Mesenchymal stem cell (in vitro differentiated cells and primary cell): ENCODE data around the gene CYTH3.

Experiments
- DNase-seq: peaks from one replicate; pipeline ENCODE4 v3.0.0-alpha.2; 2013
- H2AFZ ChIP-seq: one replicate; pipeline ENCODE4 v1.6.1; 2013; ENCODE audit warnings: low read depth, mild to moderate bottlenecking, control low read depth, inconsistent platforms, low read length, moderate library complexity
- H2AK5ac ChIP-seq: 2 replicates; pipeline ENCODE4 v1.6.1; 2013; ENCODE audit warnings: low read length, moderate library complexity, mild to moderate bottlenecking, inconsistent platforms; ENCODE audit not compliant: severe bottlenecking
- H2BK120ac ChIP-seq: one replicate; pipeline ENCODE4 v1.6.1; 2013; ENCODE audit warnings: low read depth, mild to moderate bottlenecking, inconsistent platforms, low read length, moderate library complexity
- H2BK12ac ChIP-seq, 2 experiments: one replicate each; pipeline ENCODE4 v1.6.1; 2013; ENCODE audit warnings: inconsistent platforms in 2 of 2, low read length in 2 of 2, mild to moderate bottlenecking in 2 of 2, moderate library complexity in 2 of 2, control low read depth in 1 of 2
- H2BK15ac ChIP-seq: one replicate; pipeline ENCODE4 v1.6.1; 2013; ENCODE audit warnings: mild to moderate bottlenecking, low read depth, inconsistent platforms; ENCODE audit not compliant: poor library complexity, severe bottlenecking
- H2BK5ac ChIP-seq: 2 replicates; pipeline ENCODE4 v1.6.1; 2013; ENCODE audit warnings: low read depth, mild to moderate bottlenecking, low read length, control low read depth, inconsistent platforms; ENCODE audit not compliant: poor library complexity, severe bottlenecking
- H3K14ac ChIP-seq, 2 experiments: one replicate each; pipeline ENCODE4 v1.6.1; 2013; ENCODE audit warnings: inconsistent platforms in 2 of 2, low read length in 2 of 2, control low read depth in 1 of 2, mild to moderate bottlenecking in 1 of 2, moderate library complexity in 1 of 2
- H3K18ac ChIP-seq, 2 experiments: one replicate each; pipeline ENCODE4 v1.6.1; 2013; ENCODE audit warnings: inconsistent platforms in 2 of 2, low read length in 2 of 2, control low read depth in 1 of 2, low read depth in 1 of 2, mild to moderate bottlenecking in 1 of 2
- H3K23ac ChIP-seq, 2 experiments: one replicate each; pipeline ENCODE4 v1.6.1; 2013; ENCODE audit warnings: inconsistent platforms in 2 of 2, low read length in 2 of 2, mild to moderate bottlenecking in 2 of 2, moderate library complexity in 2 of 2, control low read depth in 1 of 2
- H3K27ac ChIP-seq: 2 replicates; pipeline ENCODE4 v1.5.1; 2013; ENCODE audit warnings: mild to moderate bottlenecking, moderate library complexity, low read length, control low read depth, inconsistent platforms; ENCODE audit not compliant: poor library complexity, severe bottlenecking
- H3K27me3 ChIP-seq, 2 experiments: 2 replicates each; pipeline versions ENCODE4 v1.6.1 to v1.7.0; 2013; ENCODE audit warnings: low read length in 2 of 2, mild to moderate bottlenecking in 2 of 2, moderate library complexity in 2 of 2, control low read depth in 1 of 2, inconsistent platforms in 1 of 2; ENCODE audit not compliant: control insufficient read depth in 1 of 2, insufficient read depth in 1 of 2
- H3K36me3 ChIP-seq, 2 experiments: 2 replicates each; pipeline versions ENCODE4 v1.6.1 to v1.7.0; 2013; ENCODE audit warnings: low read length in 2 of 2, control low read depth in 1 of 2, inconsistent platforms in 1 of 2, low read depth in 1 of 2, mild to moderate bottlenecking in 1 of 2; ENCODE audit not compliant: insufficient read depth in 2 of 2, control insufficient read depth in 1 of 2
- H3K4ac ChIP-seq, 2 experiments: one replicate each; pipeline ENCODE4 v1.6.1; 2013; ENCODE audit warnings: inconsistent platforms in 2 of 2, low read length in 2 of 2, mild to moderate bottlenecking in 2 of 2, moderate library complexity in 2 of 2, control low read depth in 1 of 2, low read depth in 1 of 2
- H3K4me1 ChIP-seq: 2 replicates; pipeline ENCODE4 v1.6.1; 2013; ENCODE audit warnings: low read depth, low read length, control low read depth; ENCODE audit not compliant: control insufficient read depth, insufficient read depth
- H3K4me2 ChIP-seq: 2 replicates; pipeline ENCODE4 v1.6.1; 2013; ENCODE audit warnings: low read length, mild to moderate bottlenecking, inconsistent platforms; ENCODE audit not compliant: poor library complexity, severe bottlenecking
- H3K4me3 ChIP-seq, 2 experiments: 2 replicates each; pipeline versions ENCODE4 v1.5.1 to v1.7.0; 2013; ENCODE audit warnings: low read length in 2 of 2, mild to moderate bottlenecking in 2 of 2, control low read depth in 1 of 2, low read depth in 1 of 2; ENCODE audit not compliant: insufficient read depth in 1 of 2
- H3K79me1 ChIP-seq: replicated peaks from 2 replicates; pipeline ENCODE4 v1.6.1; 2013; ENCODE audit warnings: mild to moderate bottlenecking, control low read depth, low read length, inconsistent platforms; ENCODE audit not compliant: poor library complexity, severe bottlenecking
- H3K9ac ChIP-seq: 2 replicates; pipeline ENCODE4 v1.7.0; 2013; ENCODE audit warnings: mild to moderate bottlenecking, low read length, moderate library complexity
- H3K9me3 ChIP-seq: 2 replicates; pipeline ENCODE4 v1.7.0; 2013; ENCODE audit warnings: mild to moderate bottlenecking, low read length; ENCODE audit not compliant: control insufficient read depth
- H4K8ac ChIP-seq: one replicate; pipeline ENCODE4 v1.6.1; 2013; ENCODE audit warnings: inconsistent platforms, mild to moderate bottlenecking, low read length, moderate library complexity
- H4K91ac ChIP-seq: one replicate; pipeline ENCODE4 v1.6.1; 2013; ENCODE audit warnings: mild to moderate bottlenecking, low read length, inconsistent platforms
- WGBS: methylation state at CpG from one replicate; pipeline ENCODE4 v1.1.7; 2013; ENCODE audit warnings: mixed read lengths; 5-methylcytosine and 5-hydroxymethylcytosine counted together

CYTH3 gene

GRCh38 chr7:6273917-6274630 lies 1.6 kb upstream of the CYTH3 start:
- no peak overlapping the region for H3K4me2 ChIP-seq
- no peak overlapping the region for H3K4me3 ChIP-seq
- H3K36me3 ChIP-seq: no peaks in the 10 kb centered on the region
- H3K4ac ChIP-seq: no peak overlapping the region
- no peaks in the 10 kb centered on the region for H3K27me3 ChIP-seq
- H2BK5ac ChIP-seq: no peak overlapping the region
- H3K23ac ChIP-seq: no peak overlapping the region
- DNase-seq: no peak
- 94% methylated on average over 10 of the region's 11 CpGs for whole genome bisulfite sequencing
- no peak overlapping the region for H4K8ac ChIP-seq
- H3K9me3 ChIP-seq: no peaks in the 10 kb centered on the region
- H3K4me1 ChIP-seq: peaks cover 11% of the 10 kb centered on the region
- H2AFZ ChIP-seq: no peak overlapping the region
- no peak overlapping the region for H3K9ac ChIP-seq
- H3K14ac ChIP-seq: peak overlapping the region in 1 of 2 experiments; percentile 53
- no peak overlapping the region for H3K18ac ChIP-seq
- H2BK12ac ChIP-seq: peak overlapping the region in 1 of 2 experiments; percentile 35
- no peak overlapping the region for H3K27ac ChIP-seq
- H3K79me1 ChIP-seq: peaks cover 8% of the 10 kb centered on the region
- no peak overlapping the region for H2BK15ac ChIP-seq
- no peak overlapping the region for H4K91ac ChIP-seq
- H2AK5ac ChIP-seq: no peak overlapping the region
- no peak overlapping the region for H2BK120ac ChIP-seq

- WGBS: 87% methylated on average over 5 of the region's 6 CpGs
- H3K9ac ChIP-seq: no peak overlapping the region
- no peak overlapping the region for H2BK12ac ChIP-seq
Measured at GRCh38 chr7:6273380-6273837, 985 bp upstream of the CYTH3 start.

GRCh38 chr7:6271694-6272440 lies 557 bp downstream of the CYTH3 start:
- H3K36me3 ChIP-seq: peaks cover 0 to 1% of the 10 kb centered on the region in 2 experiments
- H3K9ac ChIP-seq: peak overlapping the region; percentile 94
- H3K4me1 ChIP-seq: peaks cover 11% of the 10 kb centered on the region
- H3K4me2 ChIP-seq: peak overlapping the region; percentile 82
- peak overlapping the region in 1 of 2 experiments; percentile 34 for H3K23ac ChIP-seq
- peak overlapping the region in 1 of 2 experiments; percentile 61 for H3K14ac ChIP-seq
- H2BK5ac ChIP-seq: no peak overlapping the region
- peak overlapping the region; percentile 66 to 71 for H3K18ac ChIP-seq
- DNase-seq: no peak
- peak overlapping the region; percentile 0 to 66 for H2BK12ac ChIP-seq
- no peak overlapping the region for H3K27ac ChIP-seq
- H4K8ac ChIP-seq: peak overlapping the region; percentile 42
- peak overlapping the region; percentile 29 for H2AFZ ChIP-seq
- peak overlapping the region; percentile 47 to 71 for H3K4ac ChIP-seq
- peak overlapping the region; percentile 53 for H4K91ac ChIP-seq
- H3K4me3 ChIP-seq: peak overlapping the region; percentile 84 to 99
- under 1% methylated on average over 45 of the region's 74 CpGs for WGBS
- H3K79me1 ChIP-seq: peaks cover 17% of the 10 kb centered on the region
- H3K9me3 ChIP-seq: peaks cover 1% of the 10 kb centered on the region
- H2BK15ac ChIP-seq: peak overlapping the region; percentile 85
- H2AK5ac ChIP-seq: no peak overlapping the region
- peak overlapping the region; percentile 73 for H2BK120ac ChIP-seq
- H3K27me3 ChIP-seq: no peaks in the 10 kb centered on the region

More at GRCh38 chr7:6273380-6273837, 985 bp upstream of the CYTH3 start:
- Histone ChIP-seq H3K27me3 (no peaks in the 10 kb centered on the region), H2BK15ac (no peak overlapping the region), H3K4me1 (peaks cover 11% of the 10 kb centered on the region), H3K23ac (no peak overlapping the region), H3K79me1 (peaks cover 11% of the 10 kb centered on the region), H3K4ac (no peak overlapping the region), H2BK5ac (no peak overlapping the region), H3K14ac (no peak overlapping the region), H2AK5ac (no peak overlapping the region), H2AFZ (no peak overlapping the region), H4K8ac (no peak overlapping the region), H3K4me2 (no peak overlapping the region), H3K18ac (no peak overlapping the region), H4K91ac (no peak overlapping the region), H2BK120ac (no peak overlapping the region), H3K9me3 (no peaks in the 10 kb centered on the region), H3K27ac (no peak overlapping the region), H3K36me3 (no peaks in the 10 kb centered on the region), H3K4me3 (no peak overlapping the region)
- no peak for DNase-seq

- Histone ChIP-seq H3K9me3 (peaks cover 2% of the 10 kb centered on the region), H3K14ac (no peak overlapping the region), H2AK5ac (no peak overlapping the region), H2AFZ (no peak overlapping the region), H3K27me3 (no peaks in the 10 kb centered on the region), H3K4ac (no peak overlapping the region), H3K23ac (no peak overlapping the region), H3K9ac (peak overlapping the region; percentile 94), H3K4me1 (peaks cover 11% of the 10 kb centered on the region), H3K4me3 (peak overlapping the region; percentile 84 to 99), H3K36me3 (peaks cover 0 to 3% of the 10 kb centered on the region in 2 experiments), H4K8ac (no peak overlapping the region), H4K91ac (no peak overlapping the region), H2BK120ac (no peak overlapping the region), H3K27ac (no peak overlapping the region), H3K18ac (no peak overlapping the region), H2BK15ac (no peak overlapping the region), H3K79me1 (peaks cover 20% of the 10 kb centered on the region), H3K4me2 (peak overlapping the region; percentile 82), H2BK5ac (no peak overlapping the region), H2BK12ac (peak overlapping the region in 1 of 2 experiments; percentile 16)
- DNase-seq: peak; percentile 65
- WGBS: 8% methylated on average over 15 of the region's 16 CpGs
Measured at GRCh38 chr7:6271060-6271658, 1.3 kb downstream of the CYTH3 start.
